HepG2 (cell line): ENCODE data around the gene MOB3C. TPM values are rescaled to one million over a fixed set of nuclear protein-coding genes. Genes with fewer than 3 reads are reported as not detected.
A peak's percentile ranks its signal among the peaks of the same experiment; 100 is the strongest.

Experiments used
- BRCA1 ChIP-seq: sonication (generic); formaldehyde crosslinking; IDR thresholded peaks from 2 replicates; pipeline ENCODE4 v1.4.0; 2020; ENCODE audit warnings: missing genetic modification reagents
- CHCHD3 ChIP-seq: sonication (generic); formaldehyde crosslinking; IDR thresholded peaks from 2 replicates; pipeline ENCODE4 v1.8.0; 2022; ENCODE audit warnings: mild to moderate bottlenecking, missing genetic modification reagents, moderate library complexity
- CREB1 ChIP-seq, 2 experiments: fragments of 450-650 bp in 1 of 2; IDR thresholded peaks; 2 replicates each; pipeline ENCODE4 v1.6.1; 2016 to 2017; ENCODE audit warnings: control low read depth in 1 of 2, mild to moderate bottlenecking in 1 of 2, missing compliant biosample characterization in 1 of 2, missing genetic modification characterization in 1 of 2
- ELF3 ChIP-seq: IDR thresholded peaks from 2 replicates; pipeline ENCODE4 v1.6.1; 2016; ENCODE audit warnings: missing genetic modification reagents, missing compliant biosample characterization
- JUNB ChIP-seq: sonication (generic); formaldehyde crosslinking; IDR thresholded peaks from 2 replicates; pipeline ENCODE4 v1.8.0; 2022; ENCODE audit warnings: missing genetic modification reagents, mild to moderate bottlenecking, borderline replicate concordance
- KDM1A ChIP-seq: IDR thresholded peaks from 2 replicates; pipeline ENCODE4 v1.6.1; 2016; ENCODE audit warnings: missing compliant biosample characterization
- KMT2A ChIP-seq: sonication (generic); formaldehyde crosslinking; IDR thresholded peaks from 2 replicates; pipeline ENCODE4 v1.4.0; 2020; ENCODE audit warnings: missing genetic modification reagents
- MAFG ChIP-seq: sonication (generic); formaldehyde crosslinking; IDR thresholded peaks from 2 replicates; pipeline ENCODE4 v1.5.1; 2020; ENCODE audit warnings: mild to moderate bottlenecking, missing genetic modification reagents
- MXD4 ChIP-seq: IDR thresholded peaks from 2 replicates; pipeline ENCODE4 v1.6.1; 2016; ENCODE audit warnings: mild to moderate bottlenecking, missing biosample characterization, missing genetic modification reagents
- RFX3 ChIP-seq: IDR thresholded peaks from 2 replicates; pipeline ENCODE4 v1.6.1; 2016; ENCODE audit warnings: missing biosample characterization, missing genetic modification reagents
- SNAPC5 ChIP-seq: sonication (generic); formaldehyde crosslinking; IDR thresholded peaks from 2 replicates; pipeline ENCODE4 v1.8.1; 2023; ENCODE audit warnings: mild to moderate bottlenecking, missing genetic modification reagents, borderline replicate concordance
- TCF7 ChIP-seq: sonication (generic); IDR thresholded peaks from 2 replicates; pipeline ENCODE4 v1.6.1; 2016; ENCODE audit warnings: antibody characterized with exemption, low read depth
- THAP11 ChIP-seq: IDR thresholded peaks from 2 replicates; pipeline ENCODE4 v1.6.1; 2016; ENCODE audit warnings: missing biosample characterization, missing genetic modification reagents
- ZNF20 ChIP-seq: sonication (generic); formaldehyde crosslinking; IDR thresholded peaks from 2 replicates; pipeline ENCODE4 v1.4.0; 2020; ENCODE audit warnings: mild to moderate bottlenecking, moderate library complexity, missing genetic modification reagents
- ZNF296 ChIP-seq: sonication (generic); formaldehyde crosslinking; conservative IDR thresholded peaks from 2 replicates; pipeline ENCODE4 v1.5.0; 2020; ENCODE audit warnings: mild to moderate bottlenecking, missing genetic modification reagents
- ZNF577 ChIP-seq: sonication (generic); formaldehyde crosslinking; IDR thresholded peaks from 2 replicates; pipeline ENCODE4 v1.4.0; 2020; ENCODE audit warnings: mild to moderate bottlenecking, low read depth, missing genetic modification reagents, borderline replicate concordance
- ZNF749 ChIP-seq: sonication (generic); formaldehyde crosslinking; IDR thresholded peaks from 2 replicates; pipeline ENCODE4 v1.8.0; 2022; ENCODE audit warnings: mild to moderate bottlenecking, missing genetic modification reagents, moderate library complexity, borderline replicate concordance
- ZNF776 ChIP-seq: sonication (generic); formaldehyde crosslinking; IDR thresholded peaks from 2 replicates; pipeline ENCODE4 v1.4.0; 2020; ENCODE audit warnings: mild to moderate bottlenecking, missing genetic modification reagents
- polyA plus RNA-seq, 8 experiments: library from polyadenylated mRNA; depleted of rRNA in 3 of 8; stranded (reverse) in 7 of 8; unstranded in 1 of 8; fragments of >200 nt; fragmentation: Illumina TruSeq in 4 of 8; extraction: Trizol in 4 of 8; gene quantifications; 2 replicates each; pipeline versions ENCODE4 v1.2.1 to v1.2.3, GENCODE V29; 2011 to 2016; ENCODE audit warnings: low read depth in 4 of 8, missing spikeins in 1 of 8, mixed read lengths in 1 of 8; ENCODE audit not compliant: insufficient read depth in 1 of 8
- total RNA-seq, 5 experiments: library from RNA; depleted of rRNA; stranded (reverse); fragments of >200 nt; fragmentation: Illumina TruSeq; extraction: Trizol; gene quantifications; 2 replicates each; pipeline ENCODE4 v1.2.3, GENCODE V29; 2016; ENCODE audit warnings: low read depth in 1 of 5
- TF ChIP-seq, protein P1 (sequence below): sonication (generic); formaldehyde crosslinking; IDR thresholded peaks from 2 replicates; pipeline ENCODE4 v1.4.0; 2020; ENCODE audit warnings: mild to moderate bottlenecking, missing genetic modification reagents, borderline replicate concordance
- TF ChIP-seq, protein P2 (sequence below): sonication (generic); formaldehyde crosslinking; IDR thresholded peaks from 2 replicates; pipeline ENCODE4 v1.4.0; 2020; ENCODE audit warnings: missing genetic modification reagents

The MOB3C gene
- total and polyA plus RNA-seq, 2 of the 13 experiments (the other 11 are each of a cell fraction or from before 2014, with no cell fraction given) = 3.5 to 4.1 TPM

- TF ChIP-seq ZNF296 (no peak), THAP11 (peak; percentile 61), SNAPC5 (CRISPR knock-in tag) (no peak), BRCA1 (no peak), TCF7 (no peak), ZNF776 (CRISPR knock-in tag) (no peak), JUNB (CRISPR knock-in tag) (no peak), ZNF749 (no peak), KMT2A (peak; percentile 78), MXD4 (CRISPR knock-in tag) (no peak), ZNF20 (CRISPR knock-in tag) (no peak), KDM1A (CRISPR knock-in tag) (no peak), ELF3 (CRISPR knock-in tag) (peak; percentile 94), CREB1 (IDR thresholded peaks at IDR 0.05) (no peak), CREB1 (CRISPR knock-in tag; IDR thresholded peaks at IDR 0.05) (peak; percentile 15; the same call in 1 of the 2 replicates), ZNF577 (CRISPR knock-in tag) (no peak), MAFG (CRISPR knock-in tag) (no peak), CHCHD3 (CRISPR knock-in tag) (no peak), RFX3 (CRISPR knock-in tag) (no peak)
- TF ChIP-seq, protein P1, sequence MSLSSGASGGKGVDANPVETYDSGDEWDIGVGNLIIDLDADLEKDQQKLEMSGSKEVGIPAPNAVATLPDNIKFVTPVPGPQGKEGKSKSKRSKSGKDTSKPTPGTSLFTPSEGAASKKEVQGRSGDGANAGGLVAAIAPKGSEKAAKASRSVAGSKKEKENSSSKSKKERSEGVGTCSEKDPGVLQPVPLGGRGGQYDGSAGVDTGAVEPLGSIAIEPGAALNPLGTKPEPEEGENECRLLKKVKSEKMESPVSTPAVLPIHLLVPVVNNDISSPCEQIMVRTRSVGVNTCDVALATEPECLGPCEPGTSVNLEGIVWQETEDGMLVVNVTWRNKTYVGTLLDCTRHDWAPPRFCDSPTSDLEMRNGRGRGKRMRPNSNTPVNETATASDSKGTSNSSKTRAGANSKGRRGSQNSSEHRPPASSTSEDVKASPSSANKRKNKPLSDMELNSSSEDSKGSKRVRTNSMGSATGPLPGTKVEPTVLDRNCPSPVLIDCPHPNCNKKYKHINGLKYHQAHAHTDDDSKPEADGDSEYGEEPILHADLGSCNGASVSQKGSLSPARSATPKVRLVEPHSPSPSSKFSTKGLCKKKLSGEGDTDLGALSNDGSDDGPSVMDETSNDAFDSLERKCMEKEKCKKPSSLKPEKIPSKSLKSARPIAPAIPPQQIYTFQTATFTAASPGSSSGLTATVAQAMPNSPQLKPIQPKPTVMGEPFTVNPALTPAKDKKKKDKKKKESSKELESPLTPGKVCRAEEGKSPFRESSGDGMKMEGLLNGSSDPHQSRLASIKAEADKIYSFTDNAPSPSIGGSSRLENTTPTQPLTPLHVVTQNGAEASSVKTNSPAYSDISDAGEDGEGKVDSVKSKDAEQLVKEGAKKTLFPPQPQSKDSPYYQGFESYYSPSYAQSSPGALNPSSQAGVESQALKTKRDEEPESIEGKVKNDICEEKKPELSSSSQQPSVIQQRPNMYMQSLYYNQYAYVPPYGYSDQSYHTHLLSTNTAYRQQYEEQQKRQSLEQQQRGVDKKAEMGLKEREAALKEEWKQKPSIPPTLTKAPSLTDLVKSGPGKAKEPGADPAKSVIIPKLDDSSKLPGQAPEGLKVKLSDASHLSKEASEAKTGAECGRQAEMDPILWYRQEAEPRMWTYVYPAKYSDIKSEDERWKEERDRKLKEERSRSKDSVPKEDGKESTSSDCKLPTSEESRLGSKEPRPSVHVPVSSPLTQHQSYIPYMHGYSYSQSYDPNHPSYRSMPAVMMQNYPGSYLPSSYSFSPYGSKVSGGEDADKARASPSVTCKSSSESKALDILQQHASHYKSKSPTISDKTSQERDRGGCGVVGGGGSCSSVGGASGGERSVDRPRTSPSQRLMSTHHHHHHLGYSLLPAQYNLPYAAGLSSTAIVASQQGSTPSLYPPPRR (CRISPR knock-in tag) = no peak
- TF ChIP-seq, protein P2, sequence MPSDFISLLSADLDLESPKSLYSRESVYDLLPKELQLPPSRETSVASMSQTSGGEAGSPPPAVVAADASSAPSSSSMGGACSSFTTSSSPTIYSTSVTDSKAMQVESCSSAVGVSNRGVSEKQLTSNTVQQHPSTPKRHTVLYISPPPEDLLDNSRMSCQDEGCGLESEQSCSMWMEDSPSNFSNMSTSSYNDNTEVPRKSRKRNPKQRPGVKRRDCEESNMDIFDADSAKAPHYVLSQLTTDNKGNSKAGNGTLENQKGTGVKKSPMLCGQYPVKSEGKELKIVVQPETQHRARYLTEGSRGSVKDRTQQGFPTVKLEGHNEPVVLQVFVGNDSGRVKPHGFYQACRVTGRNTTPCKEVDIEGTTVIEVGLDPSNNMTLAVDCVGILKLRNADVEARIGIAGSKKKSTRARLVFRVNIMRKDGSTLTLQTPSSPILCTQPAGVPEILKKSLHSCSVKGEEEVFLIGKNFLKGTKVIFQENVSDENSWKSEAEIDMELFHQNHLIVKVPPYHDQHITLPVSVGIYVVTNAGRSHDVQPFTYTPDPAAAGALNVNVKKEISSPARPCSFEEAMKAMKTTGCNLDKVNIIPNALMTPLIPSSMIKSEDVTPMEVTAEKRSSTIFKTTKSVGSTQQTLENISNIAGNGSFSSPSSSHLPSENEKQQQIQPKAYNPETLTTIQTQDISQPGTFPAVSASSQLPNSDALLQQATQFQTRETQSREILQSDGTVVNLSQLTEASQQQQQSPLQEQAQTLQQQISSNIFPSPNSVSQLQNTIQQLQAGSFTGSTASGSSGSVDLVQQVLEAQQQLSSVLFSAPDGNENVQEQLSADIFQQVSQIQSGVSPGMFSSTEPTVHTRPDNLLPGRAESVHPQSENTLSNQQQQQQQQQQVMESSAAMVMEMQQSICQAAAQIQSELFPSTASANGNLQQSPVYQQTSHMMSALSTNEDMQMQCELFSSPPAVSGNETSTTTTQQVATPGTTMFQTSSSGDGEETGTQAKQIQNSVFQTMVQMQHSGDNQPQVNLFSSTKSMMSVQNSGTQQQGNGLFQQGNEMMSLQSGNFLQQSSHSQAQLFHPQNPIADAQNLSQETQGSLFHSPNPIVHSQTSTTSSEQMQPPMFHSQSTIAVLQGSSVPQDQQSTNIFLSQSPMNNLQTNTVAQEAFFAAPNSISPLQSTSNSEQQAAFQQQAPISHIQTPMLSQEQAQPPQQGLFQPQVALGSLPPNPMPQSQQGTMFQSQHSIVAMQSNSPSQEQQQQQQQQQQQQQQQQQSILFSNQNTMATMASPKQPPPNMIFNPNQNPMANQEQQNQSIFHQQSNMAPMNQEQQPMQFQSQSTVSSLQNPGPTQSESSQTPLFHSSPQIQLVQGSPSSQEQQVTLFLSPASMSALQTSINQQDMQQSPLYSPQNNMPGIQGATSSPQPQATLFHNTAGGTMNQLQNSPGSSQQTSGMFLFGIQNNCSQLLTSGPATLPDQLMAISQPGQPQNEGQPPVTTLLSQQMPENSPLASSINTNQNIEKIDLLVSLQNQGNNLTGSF (CRISPR knock-in tag) = no peak
These were observed 12.6 kb downstream of the MOB3C start, which contains the start of gene MKNK1 (continued) for GRCh38 chr1:46603858-46604549.
